HepG2 (cell line): ENCODE results near the gene TMEM132D. TPM values are rescaled to one million over a fixed set of nuclear protein-coding genes. Genes with fewer than 3 reads are reported as not detected.

Experiments used
- ATAC-seq: fragments of 200-7000 bp; cut with Tn5 transposase; 3 replicates; pipeline ENCODE4 v1.9.1; 2020; ENCODE audit warnings: mild to moderate bottlenecking, moderate library complexity
- BruUV-seq: library from RNA; stranded (reverse); fragments of 400-500 nt; replicated peaks from 2 replicates; lab custom pipeline; 2021; lab: Mats Ljungman, UMichigan
- CTCF ChIA-PET: fragments of 300-600 bp; formaldehyde crosslinking; extraction: SDS; loops from one replicate; lab custom pipeline; 2021; ENCODE audit warnings: low total read pairs, inconsistent platforms, low intra/inter-chr PET ratio; lab: Yijun Ruan, JAX
- POLR2A ChIA-PET: fragments of 350-600 bp; sonication (Branson Sonifier 250); formaldehyde crosslinking; loops from one replicate; lab custom pipeline; 2020; ENCODE audit warnings: antibody characterized with exemption, inconsistent platforms; lab: Yijun Ruan, JAX
- DNase-seq: peaks from one replicate; pipeline ENCODE4 v3.0.0-alpha.2; 2015; ENCODE audit warnings: low spot score
- FAIRE-seq: peaks from 3 replicates; lab custom pipeline; 2011; peaks lifted over from hg19 to GRCh38; lab: Jason Lieb, UNC
- H2AFZ ChIP-seq: one replicate; pipeline ENCODE4 v1.6.1; 2011; ENCODE audit warnings: low read length, inconsistent platforms
- H3K27ac ChIP-seq: fragments of 300-600 bp; 3 replicates; pipeline ENCODE4 v1.8.0; 2011; ENCODE audit warnings: mixed run types, mild to moderate bottlenecking, mixed read lengths, low read length, inconsistent platforms; ENCODE audit not compliant: insufficient read depth; ENCODE audit errors: extremely low read length
- H3K27me3 ChIP-seq, 2 experiments: fragments of 200-600 bp in 1 of 2; 2 replicates in 1 of 2; 3 replicates in 1 of 2; pipeline versions ENCODE4 v1.6.0 to v1.8.0; 2011; ENCODE audit warnings: low read length in 2 of 2, mild to moderate bottlenecking in 2 of 2, moderate library complexity in 2 of 2, inconsistent platforms in 1 of 2; ENCODE audit not compliant: insufficient read depth in 2 of 2, control insufficient read depth in 1 of 2
- H3K36me3 ChIP-seq, 2 experiments: fragments of 200-600 bp in 1 of 2; replicated peaks in 1 of 2; 2 replicates in 1 of 2; 3 replicates in 1 of 2; pipeline versions ENCODE4 v1.5.1 to v1.8.0; 2011; ENCODE audit warnings: low read length in 2 of 2, inconsistent platforms in 1 of 2; ENCODE audit not compliant: insufficient read depth in 2 of 2, control insufficient read depth in 1 of 2
- H3K4me1 ChIP-seq: 2 replicates; pipeline ENCODE4 v1.5.1; 2012; ENCODE audit warnings: low read length, inconsistent platforms; ENCODE audit not compliant: insufficient read depth
- H3K4me2 ChIP-seq: 2 replicates; pipeline ENCODE4 v1.6.0; 2011; ENCODE audit warnings: low read depth, low read length, inconsistent platforms
- H3K4me3 ChIP-seq, 3 experiments: fragments of 200-600 bp in 1 of 3; sonication (generic), shearing (Covaris generic) in 1 of 3; replicated peaks in 1 of 3; 2 replicates each; pipeline ENCODE4 v1.5.1; 2011 to 2016; ENCODE audit warnings: low read length in 3 of 3, inconsistent platforms in 2 of 3, low read depth in 2 of 3, mild to moderate bottlenecking in 2 of 3, control low read depth in 1 of 3, mixed read lengths in 1 of 3; ENCODE audit not compliant: insufficient read depth in 1 of 3
- H3K79me2 ChIP-seq: one replicate; pipeline ENCODE4 v1.6.1; 2011; ENCODE audit warnings: low read length, inconsistent platforms; ENCODE audit not compliant: insufficient read depth
- H3K9ac ChIP-seq: 2 replicates; pipeline ENCODE4 v1.6.0; 2011; ENCODE audit warnings: mild to moderate bottlenecking, low read depth, low read length, inconsistent platforms; ENCODE audit not compliant: insufficient read depth
- H3K9me3 ChIP-seq: 2 replicates; pipeline ENCODE4 v1.5.1; 2012; ENCODE audit warnings: mild to moderate bottlenecking, low read length
- H4K20me1 ChIP-seq: 2 replicates; pipeline ENCODE4 v1.6.0; 2011; ENCODE audit warnings: inconsistent platforms, mild to moderate bottlenecking, low read length, moderate library complexity; ENCODE audit not compliant: insufficient read depth
- ATF5 ChIP-seq: sonication (generic); formaldehyde crosslinking; IDR thresholded peaks from 2 replicates; pipeline ENCODE4 v1.4.0; 2020; ENCODE audit warnings: mild to moderate bottlenecking, low read depth, missing genetic modification reagents
- HOMEZ ChIP-seq: IDR thresholded peaks from 2 replicates; pipeline ENCODE4 v1.6.1; 2016; ENCODE audit warnings: low read depth
- PHF20 ChIP-seq: sonication (generic); formaldehyde crosslinking; IDR thresholded peaks from 2 replicates; pipeline ENCODE4 v1.5.0; 2020; ENCODE audit warnings: mild to moderate bottlenecking, missing genetic modification reagents
- ZFP91 ChIP-seq: sonication (generic); formaldehyde crosslinking; IDR thresholded peaks from 2 replicates; pipeline ENCODE4 v1.9.0; 2022; ENCODE audit warnings: missing genetic modification reagents, mild to moderate bottlenecking, borderline replicate concordance
- ZNF124 ChIP-seq: sonication (generic); formaldehyde crosslinking; IDR thresholded peaks from 2 replicates; pipeline ENCODE4 v1.4.0; 2020; ENCODE audit warnings: missing genetic modification reagents
- ZNF510 ChIP-seq: sonication (generic); formaldehyde crosslinking; IDR thresholded peaks from 2 replicates; pipeline ENCODE4 v1.4.0; 2020; ENCODE audit warnings: low read depth, mild to moderate bottlenecking, missing genetic modification reagents
- ZNF570 ChIP-seq: sonication (generic); formaldehyde crosslinking; IDR thresholded peaks from 2 replicates; pipeline ENCODE4 v1.4.0; 2020; ENCODE audit warnings: mild to moderate bottlenecking, missing genetic modification reagents, borderline replicate concordance
- ZNF609 ChIP-seq: sonication (generic); formaldehyde crosslinking; IDR thresholded peaks from 2 replicates; pipeline ENCODE4 v1.4.0; 2020; ENCODE audit warnings: mild to moderate bottlenecking, missing genetic modification reagents, borderline replicate concordance
- WGBS: methylation state at CpG from one replicate; pipeline ENCODE4 v1.1.6; 2017; ENCODE audit warnings: low lambda C conversion rate; 5-methylcytosine and 5-hydroxymethylcytosine counted together
- in situ Hi-C: cut with HindIII; loops from 2 replicates; pipeline ENCODE4 v1.10.0; 2017; ENCODE audit warnings: low pct_unique_long_range_greater_than_20kb; ENCODE audit not compliant: extremely low pct_ligation_motif_present
- intact Hi-C: fragments of 100-400 bp; cut with micrococcal nuclease; formaldehyde crosslinking; loops from one replicate; pipeline ENCODE4 v1.10.0; 2022; ENCODE audit not compliant: unreplicated experiment
- polyA plus RNA-seq, 8 experiments: library from polyadenylated mRNA; depleted of rRNA in 3 of 8; stranded (reverse) in 7 of 8; unstranded in 1 of 8; fragments of >200 nt; fragmentation: Illumina TruSeq in 4 of 8; extraction: Trizol in 4 of 8; gene quantifications; 2 replicates each; pipeline versions ENCODE4 v1.2.1 to v1.2.3, GENCODE V29; 2011 to 2016; ENCODE audit warnings: low read depth in 4 of 8, missing spikeins in 1 of 8, mixed read lengths in 1 of 8; ENCODE audit not compliant: insufficient read depth in 1 of 8
- total RNA-seq, 5 experiments: library from RNA; depleted of rRNA; stranded (reverse); fragments of >200 nt; fragmentation: Illumina TruSeq; extraction: Trizol; gene quantifications; 2 replicates each; pipeline ENCODE4 v1.2.3, GENCODE V29; 2016; ENCODE audit warnings: low read depth in 1 of 5

The TMEM132D gene
- total and polyA plus RNA-seq, 2 of the 13 experiments (the other 11 are each of a cell fraction or from before 2014, with no cell fraction given): not detected

- no peak overlapping the region for H3K9ac ChIP-seq
- ATAC-seq (no peak), DNase-seq (no peak)
- no peaks in the 10 kb centered on the region for H3K36me3 ChIP-seq
- H3K79me2 ChIP-seq: no peaks in the 10 kb centered on the region
- POLR2A ChIA-PET: no interaction called here
- in situ Hi-C loops: no loop called here
- no peaks in the 10 kb centered on the region for H3K9me3 ChIP-seq
- TF ChIP-seq ATF5 (CRISPR knock-in tag): no peak
- TF ChIP-seq, all 625 proteins: peak for 0
- Histone ChIP-seq H4K20me1 (no peaks in the 10 kb centered on the region), H3K27ac (no peak overlapping the region), H3K4me1 (no peaks in the 10 kb centered on the region), H2AFZ (no peak overlapping the region), H3K27me3 (peaks cover 0 to 9% of the 10 kb centered on the region in 2 experiments; a peak in 1 of 5 replicates), H3K4me2 (no peak overlapping the region), H3K4me3 (no peak overlapping the region)
- CTCF ChIA-PET: no interaction called here
- no peak for FAIRE-seq
- WGBS: 14% methylated on average over 3 of the region's 3 CpGs
- intact Hi-C loops: no loop called here
- BruUV-seq: no TSS peak
These were observed 52.5 kb downstream of the TMEM132D start for GRCh38 chr12:129851296-129851695.

- FAIRE-seq (no peak), ATAC-seq (no peak), DNase-seq (no peak)
- no peak overlapping the region for H3K4me3 ChIP-seq
- H3K4me1 ChIP-seq: no peaks in the 10 kb centered on the region
- CTCF ChIA-PET: no interaction called here
- intact Hi-C loops: no loop called here
- H2AFZ ChIP-seq: no peak overlapping the region
- H3K27ac ChIP-seq: no peak overlapping the region
- H4K20me1 ChIP-seq: no peaks in the 10 kb centered on the region
- peaks cover 0 to 1% of the 10 kb centered on the region in 2 experiments; a peak in 1 of 5 replicates for H3K27me3 ChIP-seq
- 4% methylated on average over 4 of the region's 4 CpGs for WGBS
- no peaks in the 10 kb centered on the region for H3K9me3 ChIP-seq
- no peaks in the 10 kb centered on the region for H3K79me2 ChIP-seq
- H3K4me2 ChIP-seq: no peak overlapping the region
- POLR2A ChIA-PET: no interaction called here
- in situ Hi-C loops: no loop called here
- H3K36me3 ChIP-seq: no peaks in the 10 kb centered on the region
- BruUV-seq: no TSS peak
- H3K9ac ChIP-seq: no peak overlapping the region
- TF ChIP-seq ZNF510 (CRISPR knock-in tag) (no peak), HOMEZ (CRISPR knock-in tag) (no peak), PHF20 (CRISPR knock-in tag) (no peak), ZNF570 (CRISPR knock-in tag) (no peak), ZNF124 (no peak), ZNF609 (CRISPR knock-in tag) (no peak), ZFP91 (CRISPR knock-in tag) (no peak)
These were observed 54.9 kb downstream of the TMEM132D start for GRCh38 chr12:129848876-129849275.
